Measurements from ENCODE around the gene GREM1.

The GREM1 gene

GRCh38 chr15:32757426-32757825, 39.6 kb downstream of the GREM1 start:
- Histone ChIP-seq H3K36me3 (ENCODE audit: insufficient read depth, low read length) (no peaks in the 10 kb centered on the region), H3K9me3 (ENCODE audit: low read length) (no peaks in the 10 kb centered on the region), H2AFZ (ENCODE audit: low read length) (no peak overlapping the region), H3F3A (ENCODE audit: insufficient read depth, low read length) (no peaks in the 10 kb centered on the region), H4K20me1 (ENCODE audit: insufficient read depth, low read length) (no peaks in the 10 kb centered on the region), H3K4me3 (ENCODE audit: low read depth, low read length, poor library complexity, severe bottlenecking) (no peak overlapping the region), H3K9ac (ENCODE audit: low read length) (no peak overlapping the region), H3K27ac (ENCODE audit: low read depth, low read length, poor library complexity, severe bottlenecking) (no peak overlapping the region), H3K27me3 (ENCODE audit: insufficient read depth, low read length) (no peaks in the 10 kb centered on the region), H3K4me2 (ENCODE audit: low read length) (no peak overlapping the region), H3K79me2 (ENCODE audit: insufficient read depth, low read length) (no peaks in the 10 kb centered on the region), H3K9me2 (ENCODE audit: low read depth, low read length) (no peaks in the 10 kb centered on the region), H3K4me1 (ENCODE audit: insufficient read depth, low read length, severe bottlenecking) (no peaks in the 10 kb centered on the region)
- TF ChIP-seq EZH2 (IDR thresholded peaks at IDR 0.05; ENCODE audit: borderline replicate concordance, low read length) = no peak
- TF ChIP-seq CTCF (IDR thresholded peaks at IDR 0.05; ENCODE audit: low read length) = no peak

GRCh38 chr15:32763295-32763694, 45.5 kb downstream of the GREM1 start:
- no peak for TF ChIP-seq EZH2 (IDR thresholded peaks at IDR 0.05; ENCODE audit: borderline replicate concordance, low read length)
- no peak for TF ChIP-seq CTCF (IDR thresholded peaks at IDR 0.05; ENCODE audit: low read length)

GRCh38 chr15:32765236-32765635, 47.4 kb downstream of the GREM1 start:
- Histone ChIP-seq H3K4me2 (ENCODE audit: low read length) (no peak overlapping the region), H3K9ac (ENCODE audit: low read length) (no peak overlapping the region), H4K20me1 (ENCODE audit: insufficient read depth, low read length) (no peaks in the 10 kb centered on the region), H3K9me3 (ENCODE audit: low read length) (no peaks in the 10 kb centered on the region), H3K27ac (ENCODE audit: low read depth, low read length, poor library complexity, severe bottlenecking) (no peak overlapping the region), H3F3A (ENCODE audit: insufficient read depth, low read length) (no peaks in the 10 kb centered on the region), H3K4me3 (ENCODE audit: low read depth, low read length, poor library complexity, severe bottlenecking) (no peak overlapping the region), H3K36me3 (ENCODE audit: insufficient read depth, low read length) (no peaks in the 10 kb centered on the region), H3K4me1 (ENCODE audit: insufficient read depth, low read length, severe bottlenecking) (no peaks in the 10 kb centered on the region), H3K27me3 (ENCODE audit: insufficient read depth, low read length) (no peaks in the 10 kb centered on the region), H3K79me2 (ENCODE audit: insufficient read depth, low read length) (no peaks in the 10 kb centered on the region), H2AFZ (ENCODE audit: low read length) (no peak overlapping the region), H3K9me2 (ENCODE audit: low read depth, low read length) (no peaks in the 10 kb centered on the region)
- no peak for TF ChIP-seq CTCF (IDR thresholded peaks at IDR 0.05; ENCODE audit: low read length)
- TF ChIP-seq EZH2 (IDR thresholded peaks at IDR 0.05; ENCODE audit: borderline replicate concordance, low read length) = no peak

More at GRCh38 chr15:32763295-32763694, 45.5 kb downstream of the GREM1 start:
- Histone ChIP-seq H3F3A (ENCODE audit: insufficient read depth, low read length) (no peaks in the 10 kb centered on the region), H3K9me2 (ENCODE audit: low read depth, low read length) (no peaks in the 10 kb centered on the region), H3K27ac (ENCODE audit: low read depth, low read length, poor library complexity, severe bottlenecking) (no peak overlapping the region), H3K36me3 (ENCODE audit: insufficient read depth, low read length) (no peaks in the 10 kb centered on the region), H4K20me1 (ENCODE audit: insufficient read depth, low read length) (no peaks in the 10 kb centered on the region), H3K4me2 (ENCODE audit: low read length) (no peak overlapping the region), H2AFZ (ENCODE audit: low read length) (no peak overlapping the region), H3K79me2 (ENCODE audit: insufficient read depth, low read length) (no peaks in the 10 kb centered on the region), H3K9me3 (ENCODE audit: low read length) (no peaks in the 10 kb centered on the region), H3K4me1 (ENCODE audit: insufficient read depth, low read length, severe bottlenecking) (no peaks in the 10 kb centered on the region), H3K27me3 (ENCODE audit: insufficient read depth, low read length) (no peaks in the 10 kb centered on the region), H3K4me3 (ENCODE audit: low read depth, low read length, poor library complexity, severe bottlenecking) (no peak overlapping the region), H3K9ac (ENCODE audit: low read length) (no peak overlapping the region)
